ENCODE measurements around the gene ABL1.

The ABL1 gene

DNA sequence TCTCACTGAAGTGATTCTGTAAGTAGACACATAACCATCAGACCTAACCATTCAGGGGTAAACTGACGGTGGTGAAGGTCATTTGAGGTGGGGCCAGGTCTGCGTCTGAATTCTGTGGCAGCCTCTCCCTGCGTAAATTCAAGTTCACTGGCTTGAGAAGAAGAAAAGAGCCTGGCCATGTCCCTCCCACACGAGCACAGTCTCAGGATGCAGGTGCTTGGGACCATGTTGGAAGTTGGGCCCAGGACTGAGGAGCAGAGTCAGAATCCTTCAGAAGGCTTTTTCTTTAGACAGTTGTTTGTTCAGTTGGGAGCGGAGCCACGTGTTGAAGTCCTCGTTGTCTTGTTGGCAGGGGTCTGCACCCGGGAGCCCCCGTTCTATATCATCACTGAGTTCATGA, 37.5 kb downstream of the ABL1 start:
- Histone ChIP-seq H3K79me2 (ENCODE audit: insufficient read depth, low read depth) (no peaks in the 10 kb centered on the region), H3K27me3 (ENCODE audit: insufficient read depth, low read depth) (no peaks in the 10 kb centered on the region), H3K4me2 (no peak overlapping the region), H3K4me3 (IDR thresholded peaks at IDR 0.05; ENCODE audit: insufficient read depth, low read depth, low read length) (no peak overlapping the region), H3K4me1 (ENCODE audit: low read depth, poor library complexity, severe bottlenecking) (no peaks in the 10 kb centered on the region), H4K20me1 (ENCODE audit: insufficient read depth) (no peaks in the 10 kb centered on the region), H3K9ac (no peak overlapping the region), H3K27ac (no peak overlapping the region), H3K36me3 (ENCODE audit: insufficient read depth) (0 out of 2 replicates have a peak, but pooled peaks cover 4% of the 10 kb centered on the region), H2AFZ (ENCODE audit: low read depth) (no peak overlapping the region)
- TF ChIP-seq, protein P1, sequence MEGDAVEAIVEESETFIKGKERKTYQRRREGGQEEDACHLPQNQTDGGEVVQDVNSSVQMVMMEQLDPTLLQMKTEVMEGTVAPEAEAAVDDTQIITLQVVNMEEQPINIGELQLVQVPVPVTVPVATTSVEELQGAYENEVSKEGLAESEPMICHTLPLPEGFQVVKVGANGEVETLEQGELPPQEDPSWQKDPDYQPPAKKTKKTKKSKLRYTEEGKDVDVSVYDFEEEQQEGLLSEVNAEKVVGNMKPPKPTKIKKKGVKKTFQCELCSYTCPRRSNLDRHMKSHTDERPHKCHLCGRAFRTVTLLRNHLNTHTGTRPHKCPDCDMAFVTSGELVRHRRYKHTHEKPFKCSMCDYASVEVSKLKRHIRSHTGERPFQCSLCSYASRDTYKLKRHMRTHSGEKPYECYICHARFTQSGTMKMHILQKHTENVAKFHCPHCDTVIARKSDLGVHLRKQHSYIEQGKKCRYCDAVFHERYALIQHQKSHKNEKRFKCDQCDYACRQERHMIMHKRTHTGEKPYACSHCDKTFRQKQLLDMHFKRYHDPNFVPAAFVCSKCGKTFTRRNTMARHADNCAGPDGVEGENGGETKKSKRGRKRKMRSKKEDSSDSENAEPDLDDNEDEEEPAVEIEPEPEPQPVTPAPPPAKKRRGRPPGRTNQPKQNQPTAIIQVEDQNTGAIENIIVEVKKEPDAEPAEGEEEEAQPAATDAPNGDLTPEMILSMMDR (conservative IDR thresholded peaks at IDR 0.05; ENCODE audit: low read depth, low read length), result no peak

DNA sequence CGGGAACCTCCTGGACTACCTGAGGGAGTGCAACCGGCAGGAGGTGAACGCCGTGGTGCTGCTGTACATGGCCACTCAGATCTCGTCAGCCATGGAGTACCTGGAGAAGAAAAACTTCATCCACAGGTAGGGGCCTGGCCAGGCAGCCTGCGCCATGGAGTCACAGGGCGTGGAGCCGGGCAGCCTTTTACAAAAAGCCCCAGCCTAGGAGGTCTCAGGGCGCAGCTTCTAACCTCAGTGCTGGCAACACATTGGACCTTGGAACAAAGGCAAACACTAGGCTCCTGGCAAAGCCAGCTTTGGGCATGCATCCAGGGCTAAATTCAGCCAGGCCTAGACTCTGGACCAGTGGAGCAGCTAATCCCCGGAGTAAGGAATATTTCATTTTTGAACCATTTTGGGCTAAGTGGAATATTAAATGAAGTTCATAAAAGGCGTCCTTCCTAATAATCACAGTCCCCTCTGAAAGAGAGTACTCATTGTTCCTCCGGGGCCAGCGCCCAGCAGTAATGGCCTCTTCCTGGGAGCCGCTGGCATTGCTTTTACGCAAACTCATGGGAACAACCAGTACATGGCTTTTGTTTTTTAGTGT, 38.0 kb downstream of the ABL1 start:
- H3K27ac ChIP-seq, result no peak overlapping the region
- no peak overlapping the region for H2AFZ ChIP-seq (ENCODE audit: low read depth)
- no peaks in the 10 kb centered on the region for H3K27me3 ChIP-seq (ENCODE audit: insufficient read depth, low read depth)
- no peak overlapping the region for H3K9ac ChIP-seq
- no peaks in the 10 kb centered on the region for H3K4me1 ChIP-seq (ENCODE audit: low read depth, poor library complexity, severe bottlenecking)
- no peaks in the 10 kb centered on the region for H4K20me1 ChIP-seq (ENCODE audit: insufficient read depth)
- H3K4me2 ChIP-seq, result no peak overlapping the region
- no peak overlapping the region for H3K4me3 ChIP-seq (IDR thresholded peaks at IDR 0.05; ENCODE audit: insufficient read depth, low read depth, low read length)
- H3K79me2 ChIP-seq (ENCODE audit: insufficient read depth, low read depth), result no peaks in the 10 kb centered on the region
- TF ChIP-seq, protein P1 (conservative IDR thresholded peaks at IDR 0.05; ENCODE audit: low read depth, low read length), result no peak
- 0 out of 2 replicates have a peak, but pooled peaks cover 4% of the 10 kb centered on the region for H3K36me3 ChIP-seq (ENCODE audit: insufficient read depth)

DNA sequence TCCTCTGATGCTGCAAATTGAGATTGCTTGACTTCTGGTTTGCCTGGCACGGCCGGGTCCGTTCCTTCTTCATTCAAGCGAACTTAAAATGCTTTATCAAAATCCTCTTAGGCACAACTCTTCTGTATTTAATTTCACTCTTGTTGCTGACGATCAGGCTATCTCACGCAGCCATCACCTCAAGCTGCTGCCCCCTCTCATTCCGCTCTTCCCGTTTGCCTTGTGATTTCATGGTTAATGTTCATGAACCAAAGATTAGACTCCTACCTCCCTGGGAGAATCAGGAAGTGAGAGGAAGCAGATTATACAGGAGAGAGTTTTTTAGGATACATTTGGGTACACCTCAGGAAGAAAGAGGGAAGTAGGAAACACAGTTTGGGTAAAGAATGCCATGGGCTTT, 38.9 kb downstream of the ABL1 start:
- Histone ChIP-seq H3K4me2 (no peak overlapping the region), H3K4me3 (IDR thresholded peaks at IDR 0.05; ENCODE audit: insufficient read depth, low read depth, low read length) (no peak overlapping the region), H3K36me3 (ENCODE audit: insufficient read depth) (0 out of 2 replicates have a peak, but pooled peaks cover 4% of the 10 kb centered on the region), H3K9ac (no peak overlapping the region), H4K20me1 (ENCODE audit: insufficient read depth) (no peaks in the 10 kb centered on the region), H2AFZ (ENCODE audit: low read depth) (no peak overlapping the region), H3K27me3 (ENCODE audit: insufficient read depth, low read depth) (no peaks in the 10 kb centered on the region), H3K4me1 (ENCODE audit: low read depth, poor library complexity, severe bottlenecking) (no peaks in the 10 kb centered on the region), H3K27ac (no peak overlapping the region), H3K79me2 (ENCODE audit: insufficient read depth, low read depth) (no peaks in the 10 kb centered on the region)
- TF ChIP-seq, protein P1 (conservative IDR thresholded peaks at IDR 0.05; ENCODE audit: low read depth, low read length), result no peak

DNA sequence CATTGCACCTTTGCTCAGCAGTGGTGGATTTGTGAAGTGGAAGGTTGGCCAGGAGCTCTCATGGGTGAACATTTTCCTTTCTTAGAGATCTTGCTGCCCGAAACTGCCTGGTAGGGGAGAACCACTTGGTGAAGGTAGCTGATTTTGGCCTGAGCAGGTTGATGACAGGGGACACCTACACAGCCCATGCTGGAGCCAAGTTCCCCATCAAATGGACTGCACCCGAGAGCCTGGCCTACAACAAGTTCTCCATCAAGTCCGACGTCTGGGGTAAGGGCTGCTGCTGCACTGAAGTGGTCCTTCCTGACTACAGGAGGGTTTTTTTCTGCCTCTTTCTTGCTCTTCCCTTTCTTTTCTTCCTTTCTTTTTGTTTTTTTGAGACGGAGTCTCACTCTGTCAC, 39.7 kb downstream of the ABL1 start:
- no peak overlapping the region for H3K27ac ChIP-seq
- no peak overlapping the region for H3K4me3 ChIP-seq (IDR thresholded peaks at IDR 0.05; ENCODE audit: insufficient read depth, low read depth, low read length)
- H3K9ac ChIP-seq, result no peak overlapping the region
- no peaks in the 10 kb centered on the region for H4K20me1 ChIP-seq (ENCODE audit: insufficient read depth)
- H3K4me1 ChIP-seq (ENCODE audit: low read depth, poor library complexity, severe bottlenecking), result no peaks in the 10 kb centered on the region
- TF ChIP-seq, protein P1 (conservative IDR thresholded peaks at IDR 0.05; ENCODE audit: low read depth, low read length), result no peak
- H3K36me3 ChIP-seq (ENCODE audit: insufficient read depth), result 0 out of 2 replicates have a peak, but pooled peaks cover 4% of the 10 kb centered on the region
- H3K27me3 ChIP-seq (ENCODE audit: insufficient read depth, low read depth), result no peaks in the 10 kb centered on the region
- H2AFZ ChIP-seq (ENCODE audit: low read depth), result no peak overlapping the region
- no peak overlapping the region for H3K4me2 ChIP-seq
- no peaks in the 10 kb centered on the region for H3K79me2 ChIP-seq (ENCODE audit: insufficient read depth, low read depth)
